SK-N-SH (cell line): ENCODE results near the gene DIAPH2. TPM values are rescaled to one million over a fixed set of nuclear protein-coding genes. Genes with fewer than 3 reads are reported as not detected.

ENCODE experiments used
- CTCF ChIA-PET: fragments of 300-600, 350-600 bp; formaldehyde crosslinking; extraction: SDS; loops from one replicate; lab custom pipeline; 2021; lab: Yijun Ruan, JAX
- POLR2A ChIA-PET: fragments of 350-600 bp; sonication (Branson Sonifier 250); formaldehyde crosslinking; extraction: SDS; loops from one replicate; lab custom pipeline; 2020; ENCODE audit warnings: antibody characterized with exemption, inconsistent platforms; lab: Yijun Ruan, JAX
- DNase-seq: peaks from one replicate; pipeline ENCODE4 v3.0.0; 2012
- H2AFZ ChIP-seq: fragments of 200-600 bp; sonication (generic); 2 replicates; pipeline ENCODE4 v1.8.1; 2016; ENCODE audit warnings: antibody characterized with exemption, mild to moderate bottlenecking, low read depth
- H3F3A ChIP-seq: fragments of 200-600 bp; sonication (generic); replicated peaks from 2 replicates; pipeline ENCODE3; 2016; ENCODE audit warnings: antibody characterized with exemption, mild to moderate bottlenecking; ENCODE audit not compliant: insufficient read depth
- H3K27ac ChIP-seq, 2 experiments: fragments of 200-500 bp in 1 of 2; fragments of 200-600 bp in 1 of 2; sonication (Bioruptor generic) in 1 of 2; sonication (generic), shearing (Covaris generic) in 1 of 2; 2 replicates each; pipeline versions ENCODE4 v1.5.1 to v1.6.1; 2014 to 2016; ENCODE audit warnings: low read depth in 2 of 2, inconsistent platforms in 1 of 2, low read length in 1 of 2, mild to moderate bottlenecking in 1 of 2, mixed read lengths in 1 of 2
- H3K27me3 ChIP-seq: fragments of 200-600 bp; sonication (generic), shearing (Covaris generic); 2 replicates; pipeline ENCODE4 v1.6.1; 2016; ENCODE audit warnings: mixed run types; ENCODE audit not compliant: insufficient read depth
- H3K36me3 ChIP-seq, 2 experiments: fragments of 200-500 bp in 1 of 2; fragments of 200-600 bp in 1 of 2; sonication (Bioruptor generic) in 1 of 2; sonication (generic) in 1 of 2; replicated peaks in 1 of 2; 2 replicates each; pipeline versions ENCODE3 to v1.5.1; 2014 to 2016; ENCODE audit warnings: low read length in 1 of 2, mild to moderate bottlenecking in 1 of 2; ENCODE audit not compliant: insufficient read depth in 2 of 2, control insufficient read depth in 1 of 2
- H3K4me1 ChIP-seq, 2 experiments: fragments of 200-500 bp in 1 of 2; fragments of 200-600 bp in 1 of 2; sonication (Bioruptor generic) in 1 of 2; sonication (generic), shearing (Covaris generic) in 1 of 2; 2 replicates each; pipeline versions ENCODE4 v1.5.1 to v1.6.1; 2014 to 2016; ENCODE audit warnings: low read depth in 1 of 2, low read length in 1 of 2, mixed run types in 1 of 2; ENCODE audit not compliant: insufficient read depth in 2 of 2, control insufficient read depth in 1 of 2
- H3K4me2 ChIP-seq: fragments of 200-600 bp; sonication (generic), shearing (Covaris generic); 2 replicates; pipeline ENCODE4 v1.6.1; 2017; ENCODE audit warnings: mixed run types
- H3K4me3 ChIP-seq, 2 experiments: fragments of 200-500 bp in 1 of 2; fragments of 200-600 bp in 1 of 2; sonication (Bioruptor generic) in 1 of 2; sonication (generic), shearing (Covaris generic) in 1 of 2; 2 replicates each; pipeline versions ENCODE4 v1.5.1 to v1.8.1; 2014 to 2016; ENCODE audit warnings: low read depth in 2 of 2, inconsistent platforms in 1 of 2, low read length in 1 of 2, mild to moderate bottlenecking in 1 of 2, mixed read lengths in 1 of 2, moderate library complexity in 1 of 2
- H3K79me2 ChIP-seq: fragments of 200-600 bp; sonication (generic); 2 replicates; pipeline ENCODE4 v1.8.1; 2017; ENCODE audit warnings: mild to moderate bottlenecking; ENCODE audit not compliant: insufficient read depth
- H3K9ac ChIP-seq: fragments of 200-600 bp; sonication (generic); 2 replicates; pipeline ENCODE4 v1.6.1; 2017; ENCODE audit warnings: mixed run types
- H3K9me2 ChIP-seq: fragments of 200-600 bp; sonication (generic); 2 replicates; pipeline ENCODE4 v1.6.1; 2017; ENCODE audit warnings: mixed run types
- H3K9me3 ChIP-seq: fragments of 200-600 bp; sonication (generic); 2 replicates; pipeline ENCODE4 v1.6.1; 2017; ENCODE audit warnings: mixed run types, mild to moderate bottlenecking, moderate library complexity
- H4K20me1 ChIP-seq: fragments of 200-600 bp; sonication (generic); 2 replicates; pipeline ENCODE4 v1.6.1; 2017; ENCODE audit warnings: mild to moderate bottlenecking, mixed run types; ENCODE audit not compliant: insufficient read depth
- CHD2 ChIP-seq: fragments of 150-350 bp; IDR thresholded peaks from 2 replicates; pipeline ENCODE4 v1.6.1; 2018; ENCODE audit warnings: low read length; ENCODE audit not compliant: partially characterized antibody
- ELF1 ChIP-seq: IDR thresholded peaks from 2 replicates; pipeline ENCODE4 v1.4.0; 2012
- EP300 ChIP-seq, 2 experiments: IDR thresholded peaks; 2 replicates each; pipeline versions ENCODE4 v1.4.0 to v1.6.1; 2012; ENCODE audit warnings: borderline replicate concordance in 1 of 2, low read depth in 1 of 2, low read length in 1 of 2
- EZH2phosphoT487 ChIP-seq: fragments of 200-600 bp; sonication (generic); IDR thresholded peaks from 2 replicates; pipeline ENCODE4 v1.6.1; 2017; ENCODE audit warnings: low read depth, mixed run types, mild to moderate bottlenecking, antibody characterized with exemption, moderate library complexity, borderline replicate concordance
- FOXJ3 ChIP-seq: sonication (generic); formaldehyde crosslinking; IDR thresholded peaks from 2 replicates; pipeline ENCODE4 v1.5.1; 2020; ENCODE audit warnings: mild to moderate bottlenecking, missing genetic modification reagents
- GABPA ChIP-seq: IDR thresholded peaks from 2 replicates; pipeline ENCODE4 v1.4.0; 2012; ENCODE audit warnings: low read depth, mild to moderate bottlenecking
- GATA2 ChIP-seq: sonication (generic); formaldehyde crosslinking; IDR thresholded peaks from 2 replicates; pipeline ENCODE4 v1.5.0; 2020; ENCODE audit warnings: mild to moderate bottlenecking, missing genetic modification reagents
- JUND ChIP-seq: IDR thresholded peaks from 2 replicates; pipeline ENCODE4 v1.4.0; 2012
- MXI1 ChIP-seq: IDR thresholded peaks from 2 replicates; pipeline ENCODE4 v1.6.1; 2012; ENCODE audit warnings: mild to moderate bottlenecking, low read depth, low read length, improper control_type of control experiment
- NFIC ChIP-seq: IDR thresholded peaks from 2 replicates; pipeline ENCODE4 v1.4.0; 2012; ENCODE audit warnings: borderline replicate concordance
- POLR2AphosphoS5 ChIP-seq: IDR thresholded peaks from 2 replicates; pipeline ENCODE4 v1.6.1; 2012; ENCODE audit warnings: low read depth, low read length
- RAD21 ChIP-seq: IDR thresholded peaks from 2 replicates; pipeline ENCODE4 v1.6.1; 2012; ENCODE audit warnings: mild to moderate bottlenecking, low read length
- RCOR1 ChIP-seq: fragments of 150-350 bp; IDR thresholded peaks from 2 replicates; pipeline ENCODE4 v1.6.1; 2017; ENCODE audit warnings: antibody characterized with exemption, low read length
- SIN3A ChIP-seq: IDR thresholded peaks from 2 replicates; pipeline ENCODE4 v1.6.1; 2012; ENCODE audit warnings: low read depth, mild to moderate bottlenecking, low read length, moderate library complexity, borderline replicate concordance
- TEAD4 ChIP-seq: IDR thresholded peaks from 2 replicates; pipeline ENCODE4 v1.4.0; 2012; ENCODE audit warnings: mild to moderate bottlenecking, borderline replicate concordance; ENCODE audit not compliant: insufficient read depth
- YY1 ChIP-seq: IDR thresholded peaks from 2 replicates; pipeline ENCODE4 v1.4.0; 2012; ENCODE audit warnings: low read depth, mild to moderate bottlenecking
- WGBS: methylation state at CpG from one replicate; pipeline ENCODE4 v1.1.6; 2017; ENCODE audit warnings: low lambda C conversion rate; 5-methylcytosine and 5-hydroxymethylcytosine counted together
- polyA plus RNA-seq, 3 experiments: library from polyadenylated mRNA; depleted of rRNA; stranded (reverse); fragments of >200 nt; gene quantifications; 2 replicates each; pipeline ENCODE4 v1.2.3, GENCODE V29; 2012
- TF ChIP-seq, protein P1 (sequence below): fragments of 150-350 bp; IDR thresholded peaks from 2 replicates; pipeline ENCODE4 v1.6.1; 2017; ENCODE audit warnings: antibody characterized with exemption, low read length, low read depth, borderline replicate concordance
- TF ChIP-seq, protein P2 (sequence below): IDR thresholded peaks from 2 replicates; pipeline ENCODE4 v1.6.1; 2012; ENCODE audit warnings: mild to moderate bottlenecking, low read depth, low read length, moderate library complexity
- TF ChIP-seq, protein P3 (sequence below): fragments of 150-350 bp; IDR thresholded peaks from 2 replicates; pipeline ENCODE4 v1.6.1; 2016; ENCODE audit warnings: mild to moderate bottlenecking, low read depth, low read length
- TF ChIP-seq, protein P4 (sequence below): IDR thresholded peaks from 2 replicates; pipeline ENCODE4 v1.4.0; 2012; ENCODE audit warnings: low read depth, borderline replicate concordance

DIAPH2 gene
- polyA plus RNA-seq, 1 of the 3 experiments (the other 2 are of a cell fraction), result 1.1 TPM

DNA sequence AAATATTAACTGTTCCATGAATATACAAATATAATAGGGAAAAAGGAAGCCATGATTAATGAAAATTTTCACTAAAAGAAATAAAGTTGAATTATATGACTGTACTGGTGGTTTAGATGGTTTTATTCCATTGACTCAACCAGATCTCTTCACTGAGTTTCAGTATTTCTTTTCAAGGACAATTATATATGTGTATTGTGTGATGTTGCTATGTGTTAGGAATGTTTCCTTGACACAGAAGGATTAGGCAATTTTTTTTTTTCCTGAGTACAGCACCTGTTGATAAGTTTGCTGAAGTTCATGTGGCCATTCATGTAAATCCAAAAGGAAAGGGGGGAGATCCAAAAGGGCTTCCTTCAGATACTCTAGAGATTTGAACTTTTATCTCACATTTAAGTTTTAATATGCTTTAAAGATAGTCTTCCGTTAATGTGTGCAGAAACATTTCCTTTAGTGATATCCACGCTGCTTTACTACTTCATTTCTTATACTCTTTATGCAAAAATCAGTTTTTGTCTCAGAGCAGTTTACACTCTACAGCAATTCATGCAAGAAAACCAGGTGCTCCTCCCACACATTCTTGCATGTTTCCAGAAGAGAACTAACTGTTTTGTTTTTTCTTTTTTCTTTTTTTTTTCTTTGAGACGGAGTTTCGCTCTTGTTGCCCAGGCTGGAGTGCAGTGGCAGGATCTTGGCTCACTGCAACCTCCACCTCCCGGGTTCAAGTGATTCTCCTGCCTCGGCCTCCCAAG lies 448.2 kb downstream of the DIAPH2 start:
- WGBS, result 38% methylated on average over 6 of the region's 6 CpGs
- Histone ChIP-seq H3K9me2 (no peaks in the 10 kb centered on the region), H3K4me2 (no peak overlapping the region), H3K36me3 (no peaks in the 10 kb centered on the region), H3K4me1 (no peaks in the 10 kb centered on the region), H3K27me3 (no peaks in the 10 kb centered on the region), H3K27ac (no peak overlapping the region), H3K9ac (no peak overlapping the region), H2AFZ (no peak overlapping the region), H3F3A (no peaks in the 10 kb centered on the region), H4K20me1 (no peaks in the 10 kb centered on the region), H3K9me3 (no peaks in the 10 kb centered on the region), H3K4me3 (no peak overlapping the region), H3K79me2 (no peaks in the 10 kb centered on the region)
- ChIA-PET POLR2A (no interaction called here), CTCF (no interaction called here)
- TF ChIP-seq, protein P1, sequence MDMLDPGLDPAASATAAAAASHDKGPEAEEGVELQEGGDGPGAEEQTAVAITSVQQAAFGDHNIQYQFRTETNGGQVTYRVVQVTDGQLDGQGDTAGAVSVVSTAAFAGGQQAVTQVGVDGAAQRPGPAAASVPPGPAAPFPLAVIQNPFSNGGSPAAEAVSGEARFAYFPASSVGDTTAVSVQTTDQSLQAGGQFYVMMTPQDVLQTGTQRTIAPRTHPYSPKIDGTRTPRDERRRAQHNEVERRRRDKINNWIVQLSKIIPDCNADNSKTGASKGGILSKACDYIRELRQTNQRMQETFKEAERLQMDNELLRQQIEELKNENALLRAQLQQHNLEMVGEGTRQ, result no peak
- TF ChIP-seq FOXJ3 (no peak), CHD2 (no peak), MXI1 (no peak), GABPA (no peak), EZH2phosphoT487 (no peak), POLR2AphosphoS5 (no peak), TEAD4 (no peak), EP300 (IDR thresholded peaks at IDR 0.05; ENCODE audit: borderline replicate concordance in 1 of 2, low read depth in 1 of 2, low read length in 1 of 2) (no peak), SIN3A (no peak), NFIC (no peak), RCOR1 (no peak), RAD21 (no peak), JUND (no peak), GATA2 (no peak), ELF1 (no peak), YY1 (no peak)
- TF ChIP-seq, protein P2, sequence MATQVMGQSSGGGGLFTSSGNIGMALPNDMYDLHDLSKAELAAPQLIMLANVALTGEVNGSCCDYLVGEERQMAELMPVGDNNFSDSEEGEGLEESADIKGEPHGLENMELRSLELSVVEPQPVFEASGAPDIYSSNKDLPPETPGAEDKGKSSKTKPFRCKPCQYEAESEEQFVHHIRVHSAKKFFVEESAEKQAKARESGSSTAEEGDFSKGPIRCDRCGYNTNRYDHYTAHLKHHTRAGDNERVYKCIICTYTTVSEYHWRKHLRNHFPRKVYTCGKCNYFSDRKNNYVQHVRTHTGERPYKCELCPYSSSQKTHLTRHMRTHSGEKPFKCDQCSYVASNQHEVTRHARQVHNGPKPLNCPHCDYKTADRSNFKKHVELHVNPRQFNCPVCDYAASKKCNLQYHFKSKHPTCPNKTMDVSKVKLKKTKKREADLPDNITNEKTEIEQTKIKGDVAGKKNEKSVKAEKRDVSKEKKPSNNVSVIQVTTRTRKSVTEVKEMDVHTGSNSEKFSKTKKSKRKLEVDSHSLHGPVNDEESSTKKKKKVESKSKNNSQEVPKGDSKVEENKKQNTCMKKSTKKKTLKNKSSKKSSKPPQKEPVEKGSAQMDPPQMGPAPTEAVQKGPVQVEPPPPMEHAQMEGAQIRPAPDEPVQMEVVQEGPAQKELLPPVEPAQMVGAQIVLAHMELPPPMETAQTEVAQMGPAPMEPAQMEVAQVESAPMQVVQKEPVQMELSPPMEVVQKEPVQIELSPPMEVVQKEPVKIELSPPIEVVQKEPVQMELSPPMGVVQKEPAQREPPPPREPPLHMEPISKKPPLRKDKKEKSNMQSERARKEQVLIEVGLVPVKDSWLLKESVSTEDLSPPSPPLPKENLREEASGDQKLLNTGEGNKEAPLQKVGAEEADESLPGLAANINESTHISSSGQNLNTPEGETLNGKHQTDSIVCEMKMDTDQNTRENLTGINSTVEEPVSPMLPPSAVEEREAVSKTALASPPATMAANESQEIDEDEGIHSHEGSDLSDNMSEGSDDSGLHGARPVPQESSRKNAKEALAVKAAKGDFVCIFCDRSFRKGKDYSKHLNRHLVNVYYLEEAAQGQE, result no peak
- TF ChIP-seq, protein P3, sequence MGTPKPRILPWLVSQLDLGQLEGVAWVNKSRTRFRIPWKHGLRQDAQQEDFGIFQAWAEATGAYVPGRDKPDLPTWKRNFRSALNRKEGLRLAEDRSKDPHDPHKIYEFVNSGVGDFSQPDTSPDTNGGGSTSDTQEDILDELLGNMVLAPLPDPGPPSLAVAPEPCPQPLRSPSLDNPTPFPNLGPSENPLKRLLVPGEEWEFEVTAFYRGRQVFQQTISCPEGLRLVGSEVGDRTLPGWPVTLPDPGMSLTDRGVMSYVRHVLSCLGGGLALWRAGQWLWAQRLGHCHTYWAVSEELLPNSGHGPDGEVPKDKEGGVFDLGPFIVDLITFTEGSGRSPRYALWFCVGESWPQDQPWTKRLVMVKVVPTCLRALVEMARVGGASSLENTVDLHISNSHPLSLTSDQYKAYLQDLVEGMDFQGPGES, result no peak
- TF ChIP-seq, protein P4, sequence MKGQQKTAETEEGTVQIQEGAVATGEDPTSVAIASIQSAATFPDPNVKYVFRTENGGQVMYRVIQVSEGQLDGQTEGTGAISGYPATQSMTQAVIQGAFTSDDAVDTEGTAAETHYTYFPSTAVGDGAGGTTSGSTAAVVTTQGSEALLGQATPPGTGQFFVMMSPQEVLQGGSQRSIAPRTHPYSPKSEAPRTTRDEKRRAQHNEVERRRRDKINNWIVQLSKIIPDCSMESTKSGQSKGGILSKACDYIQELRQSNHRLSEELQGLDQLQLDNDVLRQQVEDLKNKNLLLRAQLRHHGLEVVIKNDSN, result no peak
- DNase-seq, result no peak
